Upper lobe of left lung (tissue), 4 donors: Measurements from ENCODE around the gene RHPN2.
A peak's percentile ranks its signal among the peaks of the same experiment; 100 is the strongest.

Experiments
- POLR2A ChIP-seq, 4 donors: fragments of 450-650 bp; IDR thresholded peaks; one replicate each; pipeline ENCODE4 v1.5.1; 2016 to 2017; ENCODE audit warnings: antibody characterized with exemption in 4 of 4, mild to moderate bottlenecking in 2 of 4
- TF ChIP-seq, protein P1 (sequence below), 6 experiments: fragments of 450-650 bp in 4 of 6; fragments of 200-600 bp in 2 of 6; sonication (generic) in 2 of 6; IDR thresholded peaks; one replicate each; pipeline ENCODE4 v1.5.1; 2016 to 2019; ENCODE audit warnings: antibody characterized with exemption in 6 of 6

DNA sequence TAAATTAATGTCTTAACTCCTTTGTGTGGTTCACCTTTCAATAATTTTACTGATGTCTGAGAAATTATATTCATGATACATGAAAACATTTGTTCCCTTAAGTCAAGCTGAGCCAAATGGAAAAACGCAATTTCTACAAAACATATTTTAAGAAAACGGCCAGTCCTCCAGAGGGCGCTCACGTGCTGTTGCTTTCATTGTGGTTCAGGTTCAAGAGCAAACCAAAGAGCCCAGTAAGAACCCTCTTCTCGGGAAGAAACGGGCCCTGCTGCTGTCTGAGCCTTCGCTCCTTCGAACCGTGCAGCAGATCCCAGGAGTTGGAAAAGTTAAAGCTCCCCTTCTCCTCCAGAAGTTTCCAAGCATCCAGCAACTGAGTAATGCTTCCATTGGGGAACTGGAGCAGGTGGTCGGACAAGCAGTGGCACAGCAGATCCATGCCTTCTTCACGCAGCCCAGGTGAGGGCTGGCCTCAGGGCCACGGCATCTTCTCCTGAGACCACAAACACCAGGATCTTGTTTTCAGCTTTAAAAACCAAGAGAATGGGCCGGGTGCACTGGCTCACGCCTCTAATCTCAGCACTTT is 88.4 kb downstream of the RHPN2 start:
- TF ChIP-seq, protein P1, sequence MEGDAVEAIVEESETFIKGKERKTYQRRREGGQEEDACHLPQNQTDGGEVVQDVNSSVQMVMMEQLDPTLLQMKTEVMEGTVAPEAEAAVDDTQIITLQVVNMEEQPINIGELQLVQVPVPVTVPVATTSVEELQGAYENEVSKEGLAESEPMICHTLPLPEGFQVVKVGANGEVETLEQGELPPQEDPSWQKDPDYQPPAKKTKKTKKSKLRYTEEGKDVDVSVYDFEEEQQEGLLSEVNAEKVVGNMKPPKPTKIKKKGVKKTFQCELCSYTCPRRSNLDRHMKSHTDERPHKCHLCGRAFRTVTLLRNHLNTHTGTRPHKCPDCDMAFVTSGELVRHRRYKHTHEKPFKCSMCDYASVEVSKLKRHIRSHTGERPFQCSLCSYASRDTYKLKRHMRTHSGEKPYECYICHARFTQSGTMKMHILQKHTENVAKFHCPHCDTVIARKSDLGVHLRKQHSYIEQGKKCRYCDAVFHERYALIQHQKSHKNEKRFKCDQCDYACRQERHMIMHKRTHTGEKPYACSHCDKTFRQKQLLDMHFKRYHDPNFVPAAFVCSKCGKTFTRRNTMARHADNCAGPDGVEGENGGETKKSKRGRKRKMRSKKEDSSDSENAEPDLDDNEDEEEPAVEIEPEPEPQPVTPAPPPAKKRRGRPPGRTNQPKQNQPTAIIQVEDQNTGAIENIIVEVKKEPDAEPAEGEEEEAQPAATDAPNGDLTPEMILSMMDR (IDR thresholded peaks at IDR 0.05), result peak; percentile 24 to 64 (median 55)
- no peak for TF ChIP-seq POLR2A (IDR thresholded peaks at IDR 0.05)
